Thoracic aorta (tissue), 2 donors: ENCODE results near the gene HPS6. TPM values are rescaled to one million over a fixed set of nuclear protein-coding genes. Genes with fewer than 3 reads are reported as not detected.

ENCODE experiments used
- ATAC-seq: fragments of 150-250 bp; one replicate; pipeline ENCODE4 v1.8.0; 2017; ENCODE audit warnings: low read depth; ENCODE audit not compliant: insufficient number of reproducible peaks, low FRiP score
- DNase-seq: peaks from one replicate; pipeline ENCODE4 v3.0.0-alpha.2; 2020; ENCODE audit warnings: low spot score
- H3K27ac ChIP-seq, 2 donors: fragments of 200-600 bp; sonication (generic); 1 replicate in 1 of 2; 2 replicates in 1 of 2; pipeline ENCODE4 v1.5.1; 2016; ENCODE audit warnings: mild to moderate bottlenecking in 2 of 2, moderate library complexity in 2 of 2
- H3K27me3 ChIP-seq: fragments of 200-600 bp; sonication (generic); replicated peaks from 2 replicates; pipeline ENCODE4 v1.6.0; 2016; ENCODE audit warnings: mild to moderate bottlenecking; ENCODE audit not compliant: insufficient read depth
- H3K36me3 ChIP-seq: fragments of 200-600 bp; sonication (generic); one replicate; pipeline ENCODE4 v1.5.1; 2016
- H3K4me1 ChIP-seq, 2 donors: fragments of 200-600 bp; sonication (generic); 1 replicate in 1 of 2; 2 replicates in 1 of 2; pipeline versions ENCODE4 v1.5.1 to v1.6.0; 2016; ENCODE audit warnings: low read depth in 2 of 2, mild to moderate bottlenecking in 1 of 2; ENCODE audit not compliant: control insufficient read depth in 1 of 2
- H3K4me3 ChIP-seq: fragments of 200-600 bp; sonication (generic); 2 replicates; pipeline ENCODE4 v1.5.1; 2016; ENCODE audit warnings: mild to moderate bottlenecking
- H3K9me3 ChIP-seq: fragments of 200-600 bp; sonication (generic); 2 replicates; pipeline ENCODE4 v1.5.1; 2016
- CTCF ChIP-seq: fragments of 200-600 bp; sonication (generic); IDR thresholded peaks from one replicate; pipeline ENCODE4 v1.5.1; 2019; ENCODE audit warnings: antibody characterized with exemption
- total RNA-seq, 2 donors: library from RNA; depleted of rRNA; stranded (reverse); fragments of >200 nt; gene quantifications; one replicate each; pipeline versions ENCODE4 v1.1.0 to v1.2.3, GENCODE V29; 2016

The HPS6 gene
- total RNA-seq, 2 donors from 2014 or later: 21.8 to 22.3 TPM

- Histone ChIP-seq H3K9me3 (no peaks in the 10 kb centered on the region), H3K27me3 (no peaks in the 10 kb centered on the region), H3K4me1 (no peaks in the 10 kb centered on the region), H3K36me3 (no peaks in the 10 kb centered on the region), H3K27ac (no peak overlapping the region), H3K4me3 (no peak overlapping the region)
- no peak for TF ChIP-seq CTCF
- DNase-seq (no peak), ATAC-seq (no peak)
Measured at GRCh38 chr10:102090772-102091171, 25.6 kb downstream of the HPS6 start.

DNA sequence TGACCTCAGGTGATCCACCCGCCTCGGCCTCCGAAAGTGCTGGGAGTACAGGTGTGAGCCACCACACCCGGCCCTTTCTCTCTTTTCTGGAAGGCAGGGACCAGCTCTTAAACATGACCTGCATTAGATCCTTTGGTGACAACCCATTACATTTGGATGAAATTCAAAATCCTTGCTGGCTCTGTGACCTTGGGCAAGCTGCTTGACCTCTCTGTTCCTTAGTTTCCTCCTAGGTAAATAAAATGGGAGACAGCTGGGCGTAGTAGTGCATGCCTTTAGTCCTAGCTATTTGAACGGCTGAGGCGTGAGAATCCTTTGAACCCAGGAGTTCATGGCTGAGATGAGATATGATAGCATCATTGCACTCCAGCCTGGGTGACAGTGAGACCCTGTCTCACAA is 31.3 kb downstream of the HPS6 start:
- ATAC-seq: no peak

GRCh38 chr10:102101152-102101551 is 36.0 kb downstream of the HPS6 start:
- no peaks in the 10 kb centered on the region for H3K9me3 ChIP-seq
- H3K36me3 ChIP-seq: peaks cover 3% of the 10 kb centered on the region
- H3K4me3 ChIP-seq: no peak overlapping the region
- no peak for ATAC-seq
- no peak for DNase-seq
- no peak for TF ChIP-seq CTCF
- no peaks in the 10 kb centered on the region for H3K27me3 ChIP-seq
- H3K27ac ChIP-seq: no peak overlapping the region
- H3K4me1 ChIP-seq: no peaks in the 10 kb centered on the region

More for the DNA sequence above, 31.3 kb downstream of the HPS6 start:
- TF ChIP-seq CTCF: no peak
- Histone ChIP-seq H3K4me3 (no peak overlapping the region), H3K27ac (no peak overlapping the region), H3K27me3 (no peaks in the 10 kb centered on the region), H3K4me1 (no peaks in the 10 kb centered on the region), H3K9me3 (no peaks in the 10 kb centered on the region), H3K36me3 (no peaks in the 10 kb centered on the region)
- no peak for DNase-seq

GRCh38 chr10:102102421-102102820 is 37.3 kb downstream of the HPS6 start:
- Histone ChIP-seq H3K4me3 (no peak overlapping the region), H3K27me3 (no peaks in the 10 kb centered on the region), H3K36me3 (peaks cover 10% of the 10 kb centered on the region), H3K4me1 (no peaks in the 10 kb centered on the region), H3K9me3 (no peaks in the 10 kb centered on the region), H3K27ac (no peak overlapping the region)
- no peak for TF ChIP-seq CTCF
- ATAC-seq: no peak
- DNase-seq: no peak

GRCh38 chr10:102106998-102107397 is 41.8 kb downstream of the HPS6 start:
- ATAC-seq (no peak), DNase-seq (no peak)
- Histone ChIP-seq H3K4me3 (no peak overlapping the region), H3K4me1 (no peaks in the 10 kb centered on the region), H3K27me3 (no peaks in the 10 kb centered on the region), H3K36me3 (peaks cover 53% of the 10 kb centered on the region), H3K9me3 (no peaks in the 10 kb centered on the region), H3K27ac (no peak overlapping the region)
- TF ChIP-seq CTCF: no peak
